Measurements from ENCODE around the gene HOXA7. TPM values are rescaled to one million over a fixed set of nuclear protein-coding genes. Genes with fewer than 3 reads are reported as not detected.

The HOXA7 gene
- total RNA-seq, 4 donors from 2014 or later: 2.8 to 4.3 (median 3.6) TPM

DNA sequence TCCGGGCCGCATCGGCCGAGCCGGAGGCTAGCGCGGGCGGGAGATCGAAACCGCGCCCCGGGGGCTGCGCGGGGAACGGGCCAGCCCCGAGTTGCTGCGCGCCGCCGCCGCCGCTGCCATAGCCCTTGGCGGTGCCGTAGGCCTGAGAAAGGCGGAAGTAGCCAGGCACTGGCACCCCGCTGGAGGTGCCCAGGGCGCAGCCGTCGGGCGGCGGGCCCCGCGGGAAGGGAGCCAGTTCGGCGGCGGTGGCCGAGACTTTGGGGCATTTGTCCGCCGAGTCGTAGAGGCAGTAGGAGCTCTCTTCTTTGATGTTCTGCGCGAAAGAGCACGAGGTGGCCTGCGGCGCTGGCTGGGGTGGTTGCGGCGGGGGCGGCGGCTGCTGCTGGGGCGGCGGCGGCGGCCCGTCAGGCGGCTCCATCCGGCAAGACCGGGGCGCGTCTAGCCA lies 17.1 kb upstream of the HOXA7 start:
- TF ChIP-seq, protein P1, sequence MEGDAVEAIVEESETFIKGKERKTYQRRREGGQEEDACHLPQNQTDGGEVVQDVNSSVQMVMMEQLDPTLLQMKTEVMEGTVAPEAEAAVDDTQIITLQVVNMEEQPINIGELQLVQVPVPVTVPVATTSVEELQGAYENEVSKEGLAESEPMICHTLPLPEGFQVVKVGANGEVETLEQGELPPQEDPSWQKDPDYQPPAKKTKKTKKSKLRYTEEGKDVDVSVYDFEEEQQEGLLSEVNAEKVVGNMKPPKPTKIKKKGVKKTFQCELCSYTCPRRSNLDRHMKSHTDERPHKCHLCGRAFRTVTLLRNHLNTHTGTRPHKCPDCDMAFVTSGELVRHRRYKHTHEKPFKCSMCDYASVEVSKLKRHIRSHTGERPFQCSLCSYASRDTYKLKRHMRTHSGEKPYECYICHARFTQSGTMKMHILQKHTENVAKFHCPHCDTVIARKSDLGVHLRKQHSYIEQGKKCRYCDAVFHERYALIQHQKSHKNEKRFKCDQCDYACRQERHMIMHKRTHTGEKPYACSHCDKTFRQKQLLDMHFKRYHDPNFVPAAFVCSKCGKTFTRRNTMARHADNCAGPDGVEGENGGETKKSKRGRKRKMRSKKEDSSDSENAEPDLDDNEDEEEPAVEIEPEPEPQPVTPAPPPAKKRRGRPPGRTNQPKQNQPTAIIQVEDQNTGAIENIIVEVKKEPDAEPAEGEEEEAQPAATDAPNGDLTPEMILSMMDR (IDR thresholded peaks at IDR 0.05; ENCODE audit: low read depth): no peak

DNA sequence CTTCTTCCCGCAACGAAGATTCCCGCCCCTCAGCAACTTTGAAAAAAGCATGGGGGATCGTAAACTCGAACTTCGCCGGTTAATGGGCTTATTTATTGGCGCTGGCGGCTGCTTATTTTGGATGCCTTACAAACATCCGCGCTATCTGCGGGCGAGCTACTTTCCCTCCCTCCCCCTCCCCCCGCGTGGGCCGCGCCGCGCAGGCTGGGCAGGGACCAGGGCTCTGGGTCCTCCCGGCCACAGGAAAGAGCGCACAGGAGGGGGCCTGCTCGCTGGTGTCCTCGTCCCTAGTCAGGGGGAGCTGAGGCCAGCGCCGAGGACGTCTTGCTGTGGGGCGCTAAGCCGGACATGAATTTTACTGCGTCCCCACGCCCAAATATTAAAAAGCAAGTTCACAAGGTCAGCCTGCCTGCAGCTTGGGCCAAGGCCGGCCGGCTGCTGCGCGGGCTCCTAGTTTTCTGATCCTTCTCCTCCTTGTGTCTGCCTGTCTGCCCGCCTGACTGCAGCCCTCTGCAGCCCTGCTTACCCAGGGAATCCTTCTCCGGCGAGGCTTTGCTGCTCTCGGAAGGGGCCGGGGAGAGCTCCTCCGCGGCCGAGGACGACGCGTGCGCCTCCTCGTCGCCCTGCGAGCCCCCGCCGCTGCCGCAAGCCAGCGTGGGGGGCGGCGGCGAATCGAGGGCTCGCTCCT lies 16.5 kb upstream of the HOXA7 start:
- TF ChIP-seq, protein P1 (IDR thresholded peaks at IDR 0.05; ENCODE audit: low read depth): no peak

DNA sequence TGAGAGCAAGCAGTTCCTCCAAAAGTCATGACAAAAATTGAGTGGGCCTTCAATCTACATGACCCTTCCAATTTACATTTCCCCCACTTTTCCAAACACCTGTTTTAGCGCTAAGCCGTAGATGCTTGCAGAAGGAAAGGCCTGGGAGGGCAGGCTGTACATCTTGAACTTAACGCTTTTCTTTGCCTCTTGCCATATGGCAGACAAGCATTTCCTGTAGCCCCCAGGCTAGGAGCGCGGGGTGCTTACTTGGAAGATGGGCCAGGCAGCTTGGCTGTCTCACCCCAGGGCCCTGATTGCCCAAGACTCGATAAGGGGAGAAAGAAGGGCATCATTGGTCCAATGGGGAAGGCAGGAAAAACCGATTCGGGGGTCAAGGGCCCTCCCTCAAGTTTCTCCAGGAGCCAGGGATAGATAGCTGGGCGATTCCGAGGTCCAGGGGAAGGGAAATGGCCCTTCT lies 15.9 kb upstream of the HOXA7 start:
- TF ChIP-seq, protein P1 (IDR thresholded peaks at IDR 0.05; ENCODE audit: low read depth): no peak

DNA sequence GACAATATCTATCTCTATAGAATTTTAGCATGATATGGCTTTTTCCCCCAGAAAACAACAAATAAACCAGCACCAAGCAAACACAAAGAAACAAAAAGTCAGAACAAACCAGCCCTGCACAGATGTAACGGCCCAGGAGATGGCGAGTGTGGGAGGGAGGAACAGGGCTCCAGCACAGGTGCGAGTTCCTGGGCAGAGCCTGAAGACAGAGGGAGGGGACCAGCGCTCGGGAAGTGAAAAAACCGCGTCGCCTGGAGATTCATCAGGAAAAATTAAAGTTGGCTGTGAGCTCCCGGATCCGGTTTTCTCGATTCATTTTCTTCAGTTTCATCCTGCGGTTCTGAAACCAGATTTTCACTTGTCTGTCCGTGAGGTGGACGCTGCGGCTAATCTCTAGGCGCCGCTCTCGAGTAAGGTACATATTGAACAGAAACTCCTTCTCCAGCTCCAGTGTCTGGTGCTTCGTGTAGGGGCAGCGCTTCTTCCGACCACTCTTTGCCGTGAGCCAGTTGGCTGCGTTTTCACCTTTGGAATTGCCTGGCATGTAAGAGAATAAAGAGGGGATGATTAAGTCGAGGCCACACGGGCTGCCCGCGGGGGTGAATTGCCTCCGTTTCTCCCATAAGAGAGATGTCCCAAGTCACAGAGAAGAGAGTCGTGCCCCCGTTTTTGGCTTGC lies 15.3 kb upstream of the HOXA7 start:
- TF ChIP-seq, protein P1 (IDR thresholded peaks at IDR 0.05; ENCODE audit: low read depth): no peak

DNA sequence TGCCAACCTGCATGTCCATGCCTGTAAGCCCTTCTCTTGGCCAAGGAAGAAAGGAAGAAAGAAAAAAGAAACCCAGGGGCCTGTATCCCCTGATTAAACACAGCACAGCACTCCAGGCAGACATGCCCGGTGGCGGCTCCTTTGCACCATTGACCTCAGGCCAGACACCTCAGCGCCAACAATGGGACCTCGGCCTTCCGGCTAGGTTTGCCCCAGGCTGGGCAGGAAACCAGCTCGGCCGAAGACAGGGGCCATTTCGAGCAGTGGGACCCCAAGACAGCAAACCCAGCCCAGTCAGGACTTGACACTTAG lies 14.8 kb upstream of the HOXA7 start:
- TF ChIP-seq, protein P1 (IDR thresholded peaks at IDR 0.05; ENCODE audit: low read depth): no peak

DNA sequence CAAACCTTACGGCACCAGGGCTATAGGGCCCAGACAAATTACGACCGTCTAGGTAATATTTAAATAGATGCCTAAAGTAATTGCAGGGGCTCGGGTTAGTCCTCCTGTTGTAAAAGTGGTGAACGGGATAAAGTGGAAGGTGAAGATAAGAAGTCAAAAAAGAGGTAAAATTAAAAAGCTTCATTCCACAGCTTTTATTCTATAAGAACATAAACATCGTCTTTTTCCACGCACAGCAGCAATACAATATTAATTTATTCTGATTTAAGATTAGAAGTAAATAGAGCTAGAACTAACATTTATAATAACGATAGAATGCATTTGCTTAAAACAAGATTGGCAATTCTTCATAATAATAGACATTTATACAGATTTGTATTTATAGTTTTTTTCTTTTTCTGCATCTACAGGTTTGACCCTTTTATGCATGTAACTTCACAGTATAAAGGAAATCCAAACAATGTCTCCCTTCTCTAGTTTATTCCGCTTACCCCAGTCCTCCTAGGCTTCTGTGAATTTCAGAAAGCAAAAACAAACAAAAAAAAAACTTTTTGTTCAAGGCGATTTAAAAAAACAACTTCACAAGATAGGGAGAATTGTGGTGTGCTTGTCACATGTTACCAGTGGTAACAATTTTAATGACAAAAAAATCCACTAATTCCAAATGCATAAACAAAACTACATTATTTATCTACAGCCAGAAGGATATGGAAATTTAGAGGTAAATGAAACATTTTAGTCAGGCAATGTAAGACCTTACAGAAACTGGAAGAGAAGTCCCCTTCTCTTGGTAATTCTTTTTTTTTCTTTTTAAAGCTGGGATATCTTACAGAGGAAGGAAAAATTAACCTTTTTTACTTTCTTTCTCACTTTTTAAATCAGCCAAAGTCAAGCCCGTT lies 14.2 kb upstream of the HOXA7 start:
- TF ChIP-seq, protein P1 (IDR thresholded peaks at IDR 0.05; ENCODE audit: low read depth): no peak

All from subcutaneous adipose tissue (tissue), 4 donors.